ENCODE data around the gene RFC4. TPM values are rescaled to one million over a fixed set of nuclear protein-coding genes. Genes with fewer than 3 reads are reported as not detected.
A peak's percentile ranks its signal among the peaks of the same experiment; 100 is the strongest.

Gene RFC4
- total and polyA plus RNA-seq, 2 of the 13 experiments (the other 11 are each of a cell fraction or from before 2014, with no cell fraction given): 18.5 to 103 TPM

DNA sequence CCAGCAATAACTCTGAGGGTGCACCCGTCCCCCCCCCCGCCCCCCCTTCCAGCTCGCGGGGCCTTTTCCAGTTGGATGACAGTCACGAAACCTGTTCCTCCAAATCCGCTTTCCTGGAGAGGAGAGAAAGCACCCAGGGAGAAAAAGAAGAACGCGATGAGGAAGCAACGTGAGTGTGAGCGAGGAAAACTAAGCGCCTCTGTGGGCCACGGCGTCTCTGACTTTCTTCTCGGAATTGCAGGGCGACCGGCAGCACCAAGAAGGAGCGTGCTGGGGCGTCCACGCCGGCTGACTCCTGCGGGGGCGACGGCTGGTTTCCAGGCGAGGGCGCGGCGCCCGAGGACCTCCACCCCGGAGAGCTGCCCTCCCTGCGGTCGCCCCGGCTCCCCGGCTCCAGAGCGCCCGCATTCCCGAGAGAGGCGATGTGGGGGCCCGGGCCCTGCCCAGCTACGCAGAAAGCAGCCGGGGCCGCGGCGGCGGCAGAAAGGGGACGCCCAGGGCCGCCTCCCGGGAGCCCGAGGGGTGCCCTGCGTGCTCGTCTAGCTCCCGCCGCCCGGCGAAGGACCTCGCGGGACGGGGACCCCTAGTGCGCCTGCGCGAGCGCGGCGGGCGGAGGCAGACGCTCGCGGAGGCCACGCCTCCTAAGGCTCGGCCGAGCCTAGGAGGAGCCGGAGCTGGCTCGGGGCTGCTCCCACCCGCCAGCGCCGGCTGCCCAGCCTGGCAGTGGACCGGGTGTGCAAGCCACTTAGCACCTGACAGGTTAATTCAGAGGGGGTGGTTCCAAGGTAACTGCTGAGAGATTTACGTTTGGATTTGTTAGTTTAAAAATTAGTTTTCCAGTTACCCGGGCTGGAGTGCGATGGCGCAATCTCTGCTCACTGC is 20.9 kb upstream of the RFC4 start (continued):
- TF ChIP-seq, protein P1, sequence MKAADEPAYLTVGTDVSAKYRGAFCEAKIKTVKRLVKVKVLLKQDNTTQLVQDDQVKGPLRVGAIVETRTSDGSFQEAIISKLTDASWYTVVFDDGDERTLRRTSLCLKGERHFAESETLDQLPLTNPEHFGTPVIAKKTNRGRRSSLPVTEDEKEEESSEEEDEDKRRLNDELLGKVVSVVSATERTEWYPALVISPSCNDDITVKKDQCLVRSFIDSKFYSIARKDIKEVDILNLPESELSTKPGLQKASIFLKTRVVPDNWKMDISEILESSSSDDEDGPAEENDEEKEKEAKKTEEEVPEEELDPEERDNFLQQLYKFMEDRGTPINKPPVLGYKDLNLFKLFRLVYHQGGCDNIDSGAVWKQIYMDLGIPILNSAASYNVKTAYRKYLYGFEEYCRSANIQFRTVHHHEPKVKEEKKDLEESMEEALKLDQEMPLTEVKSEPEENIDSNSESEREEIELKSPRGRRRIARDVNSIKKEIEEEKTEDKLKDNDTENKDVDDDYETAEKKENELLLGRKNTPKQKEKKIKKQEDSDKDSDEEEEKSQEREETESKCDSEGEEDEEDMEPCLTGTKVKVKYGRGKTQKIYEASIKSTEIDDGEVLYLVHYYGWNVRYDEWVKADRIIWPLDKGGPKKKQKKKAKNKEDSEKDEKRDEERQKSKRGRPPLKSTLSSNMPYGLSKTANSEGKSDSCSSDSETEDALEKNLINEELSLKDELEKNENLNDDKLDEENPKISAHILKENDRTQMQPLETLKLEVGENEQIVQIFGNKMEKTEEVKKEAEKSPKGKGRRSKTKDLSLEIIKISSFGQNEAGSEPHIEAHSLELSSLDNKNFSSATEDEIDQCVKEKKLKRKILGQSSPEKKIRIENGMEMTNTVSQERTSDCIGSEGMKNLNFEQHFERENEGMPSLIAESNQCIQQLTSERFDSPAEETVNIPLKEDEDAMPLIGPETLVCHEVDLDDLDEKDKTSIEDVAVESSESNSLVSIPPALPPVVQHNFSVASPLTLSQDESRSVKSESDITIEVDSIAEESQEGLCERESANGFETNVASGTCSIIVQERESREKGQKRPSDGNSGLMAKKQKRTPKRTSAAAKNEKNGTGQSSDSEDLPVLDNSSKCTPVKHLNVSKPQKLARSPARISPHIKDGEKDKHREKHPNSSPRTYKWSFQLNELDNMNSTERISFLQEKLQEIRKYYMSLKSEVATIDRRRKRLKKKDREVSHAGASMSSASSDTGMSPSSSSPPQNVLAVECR (CRISPR knock-in tag; IDR thresholded peaks at IDR 0.05; ENCODE audit: borderline replicate concordance): peak; percentile 30; the same call in 1 of the 2 replicates
- TF ChIP-seq FOSL1 (CRISPR knock-in tag; IDR thresholded peaks at IDR 0.05; ENCODE audit: borderline replicate concordance) (no peak), ELF4 (CRISPR knock-in tag; IDR thresholded peaks at IDR 0.05; ENCODE audit: borderline replicate concordance) (no peak), ZSCAN9 (CRISPR knock-in tag; IDR thresholded peaks at IDR 0.05; ENCODE audit: borderline replicate concordance) (0 out of 2 replicates have a peak, but pooled peaks have one; percentile 41), NFAT5 (CRISPR knock-in tag; IDR thresholded peaks at IDR 0.05) (peak; percentile 34; the same call in 1 of the 2 replicates), ZNF687 (CRISPR knock-in tag; IDR thresholded peaks at IDR 0.05) (peak; percentile 86), SMAD3 (CRISPR knock-in tag; IDR thresholded peaks at IDR 0.05) (no peak), RBM22 (optimal IDR thresholded peaks at IDR 0.05; ENCODE audit: low read length) (no peak), IKZF1 (IDR thresholded peaks at IDR 0.05) (no peak), ZMYM2 (CRISPR knock-in tag; IDR thresholded peaks at IDR 0.05) (no peak), BRCA1 (CRISPR knock-in tag; IDR thresholded peaks at IDR 0.05) (no peak), TOPORS (CRISPR knock-in tag; IDR thresholded peaks at IDR 0.05) (peak; percentile 47; the same call in 1 of the 2 replicates), DBP (CRISPR knock-in tag; IDR thresholded peaks at IDR 0.05; ENCODE audit: not compliant biosample characterization) (no peak), ATAD3A (CRISPR knock-in tag; IDR thresholded peaks at IDR 0.05) (no peak)

All from HepG2 (cell line).